ENCODE measurements around the gene SYN1. TPM values are rescaled to one million over a fixed set of nuclear protein-coding genes. Genes with fewer than 3 reads are reported as not detected.
"Not testable (repeated sequence)": the region's sequence is repeated elsewhere in the genome, so short reads cannot be mapped to it uniquely, and the experiment has no call there.

SYN1 gene
- 14.7 TPM for total RNA-seq

DNA sequence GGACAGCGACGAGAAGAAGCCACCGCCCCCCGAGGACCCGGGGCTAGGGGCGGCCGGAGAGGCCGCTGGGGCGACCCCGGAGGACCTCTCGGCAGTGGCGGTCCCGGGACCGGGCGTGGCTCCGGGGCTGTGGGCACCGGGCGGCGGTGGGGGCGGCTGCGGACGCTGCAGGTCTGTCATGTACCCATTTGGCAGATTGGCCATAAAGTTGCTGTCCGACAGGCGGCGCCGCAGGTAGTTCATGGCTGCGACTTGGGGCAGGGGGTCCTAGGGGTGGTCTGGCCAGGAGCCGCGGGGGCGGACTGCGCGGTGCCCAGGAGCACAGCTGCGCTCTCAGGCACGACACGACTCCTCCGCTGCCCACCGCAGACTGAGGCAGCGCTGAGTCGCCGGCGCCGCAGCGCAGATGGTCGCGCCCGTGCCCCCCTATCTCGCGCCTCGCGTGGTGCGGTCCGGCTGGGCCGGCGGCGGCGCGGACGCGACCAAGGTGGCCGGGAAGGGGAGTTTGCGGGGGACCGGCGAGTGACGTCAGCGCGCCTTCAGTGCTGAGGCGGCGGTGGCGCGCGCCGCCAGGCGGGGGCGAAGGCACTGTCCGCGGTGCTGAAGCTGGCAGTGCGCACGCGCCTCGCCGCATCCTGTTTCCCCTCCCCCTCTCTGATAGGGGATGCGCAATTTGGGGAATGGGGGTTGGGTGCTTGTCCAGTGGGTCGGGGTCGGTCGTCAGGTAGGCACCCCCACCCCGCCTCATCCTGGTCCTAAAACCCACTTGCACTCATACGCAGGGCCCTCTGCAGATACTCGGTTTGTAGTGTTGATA lies at the start of gene SYN1:
TSS of gene SYN1 (minus strand) at position 372 of the 817 bp plus-strand sequence. CDS start at position 243, 129 bp downstream.
- DNase-seq (ENCODE audit: low spot score in 2 of 2) (peak; percentile 93 to 94), FAIRE-seq (no peak)

DNA sequence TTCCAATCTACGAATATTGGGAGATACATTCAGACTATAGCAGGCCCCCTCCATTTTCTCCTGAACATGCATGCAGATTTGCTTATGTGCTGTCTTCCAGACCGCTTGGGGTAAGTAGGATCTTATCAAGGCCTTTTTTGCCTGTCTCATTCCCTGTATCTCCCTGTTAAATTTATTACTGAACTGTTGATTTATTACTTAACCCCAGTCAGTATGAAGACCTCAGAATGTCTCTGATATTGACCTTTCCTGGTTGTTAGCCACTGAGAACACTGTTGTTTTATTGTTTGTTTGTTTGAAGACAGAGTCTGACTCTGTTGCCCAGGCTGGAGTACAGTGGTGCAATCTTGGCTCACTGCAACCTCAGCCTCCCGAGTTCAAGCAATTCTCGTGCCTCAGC lies 46.1 kb upstream of the SYN1 start:
- not testable (repeated sequence) for DNase-seq (ENCODE audit: low spot score in 2 of 2); FAIRE-seq

DNA sequence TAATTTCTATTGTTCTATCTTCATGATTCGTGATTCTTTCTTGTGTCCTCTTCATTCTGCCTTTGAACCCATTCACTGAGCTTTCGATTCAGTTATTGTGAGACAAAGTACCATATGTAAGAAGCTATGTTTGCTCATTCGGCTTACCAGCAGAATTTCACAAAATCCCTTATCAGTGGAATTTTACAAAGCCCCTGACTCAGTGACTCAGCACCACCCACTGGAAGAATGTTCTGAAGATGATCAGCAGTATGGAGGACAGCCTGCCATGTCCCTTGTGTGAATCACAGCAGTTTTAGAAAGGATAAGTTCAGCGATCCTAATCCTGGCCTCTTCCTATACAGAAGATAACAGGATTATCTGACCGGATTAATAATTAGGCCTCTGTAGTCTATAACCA lies 45.1 kb upstream of the SYN1 start:
- no peak for FAIRE-seq
- DNase-seq (ENCODE audit: low spot score in 2 of 2) = no peak

DNA sequence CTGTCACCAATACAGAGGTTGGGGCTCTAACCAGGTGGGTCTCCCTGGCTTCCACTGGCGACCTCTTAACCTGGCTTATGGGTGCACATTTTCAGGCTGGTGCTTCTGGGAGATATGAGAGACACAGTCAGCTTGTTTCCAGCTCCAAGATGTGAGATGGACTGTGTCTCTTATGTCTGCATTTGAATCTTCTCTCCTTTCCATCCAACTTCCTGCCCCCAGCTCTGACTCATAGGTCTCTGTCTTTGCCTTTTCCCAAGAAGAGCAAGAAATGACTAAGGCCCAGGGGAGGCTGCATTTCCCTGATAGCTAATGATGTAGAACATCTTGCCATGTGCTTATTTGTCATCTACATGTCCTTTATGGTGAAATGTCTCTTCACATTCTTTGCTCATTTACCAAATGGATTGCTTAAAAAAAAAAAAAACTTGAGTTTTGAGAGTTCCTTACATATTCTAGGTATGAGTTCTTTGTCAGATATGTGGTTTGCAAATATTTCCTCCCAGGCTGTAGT lies 42.5 kb upstream of the SYN1 start:
- FAIRE-seq (no peak), DNase-seq (ENCODE audit: low spot score in 2 of 2) (no peak)

DNA sequence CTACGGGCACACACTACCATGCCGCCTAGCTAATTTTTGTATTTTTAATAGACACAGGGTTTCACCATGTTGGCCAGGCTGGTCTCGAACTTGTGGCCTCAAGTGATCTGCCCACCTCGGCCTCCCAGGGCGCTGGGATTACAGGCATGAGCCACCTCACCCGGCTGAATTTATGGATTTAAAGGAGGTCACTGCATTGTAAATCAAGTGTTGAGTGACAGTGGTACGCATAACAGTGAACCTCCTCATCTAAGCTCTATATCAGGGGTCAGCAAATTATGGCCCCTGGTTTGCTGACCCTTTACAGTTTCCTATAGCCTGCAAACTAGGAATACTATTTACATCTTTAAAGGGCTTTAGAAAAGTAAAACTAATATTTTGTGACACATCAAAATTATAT lies 41.9 kb upstream of the SYN1 start:
- DNase-seq (ENCODE audit: low spot score in 2 of 2) (no peak), FAIRE-seq (no peak)

DNA sequence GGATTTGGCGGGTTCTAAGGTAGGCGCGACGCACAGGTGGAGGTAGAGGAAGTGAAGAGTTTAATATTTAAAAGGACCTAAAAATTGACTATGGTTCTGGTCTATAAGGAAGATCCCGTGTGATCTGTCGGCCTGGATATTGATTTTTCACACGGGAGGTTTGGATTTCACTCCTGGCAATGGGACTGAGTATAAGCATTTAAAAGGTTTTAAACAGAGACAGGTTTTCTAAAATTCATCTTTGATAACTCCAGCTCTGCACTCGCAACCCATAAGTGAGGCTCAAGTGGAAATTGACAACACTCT lies 39.7 kb upstream of the SYN1 start:
- FAIRE-seq = no peak
- no peak for DNase-seq (ENCODE audit: low spot score in 2 of 2)

DNA sequence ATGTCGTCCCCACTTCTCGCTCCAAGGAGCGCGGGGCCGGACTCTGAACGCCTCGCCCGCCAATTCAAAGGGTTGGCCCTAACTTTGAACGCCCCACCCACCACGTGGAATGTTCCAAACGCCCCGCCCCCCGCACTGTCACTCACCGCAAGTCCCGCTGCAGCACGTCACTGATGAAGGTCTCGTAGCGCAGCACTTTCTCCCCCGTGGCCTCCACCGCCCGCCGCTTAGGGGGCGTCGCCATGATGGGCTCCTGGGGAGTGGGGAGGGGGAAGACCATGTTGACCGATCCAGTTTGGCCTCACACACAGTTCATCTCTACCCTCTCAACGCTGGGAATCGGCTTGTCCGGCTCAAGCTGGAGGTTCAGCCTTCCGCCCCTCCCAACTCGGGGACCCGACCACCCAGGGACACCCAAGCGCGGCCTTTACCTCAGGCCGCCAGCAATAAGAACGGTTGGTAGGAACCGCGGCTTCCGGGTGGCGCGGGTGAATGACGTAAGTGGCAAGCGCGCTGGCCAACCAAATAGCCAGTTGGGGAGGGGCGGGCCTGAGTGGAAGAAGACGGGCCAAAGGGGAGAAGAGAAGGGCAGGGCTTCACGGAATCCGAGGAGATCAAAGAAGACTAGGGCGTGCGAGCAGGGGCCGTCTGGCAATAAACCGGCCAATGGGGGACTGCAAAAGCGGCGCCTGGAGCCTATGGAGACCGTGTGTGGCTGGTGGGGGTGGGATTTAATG lies 39.2 kb upstream of the SYN1 start, which contains the start of gene UXT:
TSS of gene UXT (minus strand) at position 497 of the 737 bp plus-strand sequence. CDS start at position 244, 253 bp downstream.
- DNase-seq (ENCODE audit: low spot score in 2 of 2) (peak; percentile 55 to 72), FAIRE-seq (no peak)

DNA sequence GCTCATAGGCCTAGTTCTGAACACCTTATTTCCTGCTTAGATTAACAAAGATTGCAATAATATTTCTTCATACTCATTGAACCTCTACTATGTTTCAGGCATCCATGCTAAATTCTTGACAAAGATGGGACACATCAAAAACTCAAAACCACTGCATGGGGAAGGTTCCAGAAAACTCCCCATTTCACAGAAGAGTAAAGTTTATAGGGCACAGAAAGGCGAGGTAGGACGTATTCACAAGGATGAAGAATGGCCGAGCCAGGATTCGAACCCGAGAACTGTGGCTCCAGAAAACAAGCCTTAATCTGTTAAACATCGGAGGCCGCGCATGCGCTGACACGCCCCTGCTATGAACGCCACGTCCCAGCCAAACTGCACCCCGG lies 38.6 kb upstream of the SYN1 start:
- FAIRE-seq (no peak), DNase-seq (ENCODE audit: low spot score in 2 of 2) (no peak)

DNA sequence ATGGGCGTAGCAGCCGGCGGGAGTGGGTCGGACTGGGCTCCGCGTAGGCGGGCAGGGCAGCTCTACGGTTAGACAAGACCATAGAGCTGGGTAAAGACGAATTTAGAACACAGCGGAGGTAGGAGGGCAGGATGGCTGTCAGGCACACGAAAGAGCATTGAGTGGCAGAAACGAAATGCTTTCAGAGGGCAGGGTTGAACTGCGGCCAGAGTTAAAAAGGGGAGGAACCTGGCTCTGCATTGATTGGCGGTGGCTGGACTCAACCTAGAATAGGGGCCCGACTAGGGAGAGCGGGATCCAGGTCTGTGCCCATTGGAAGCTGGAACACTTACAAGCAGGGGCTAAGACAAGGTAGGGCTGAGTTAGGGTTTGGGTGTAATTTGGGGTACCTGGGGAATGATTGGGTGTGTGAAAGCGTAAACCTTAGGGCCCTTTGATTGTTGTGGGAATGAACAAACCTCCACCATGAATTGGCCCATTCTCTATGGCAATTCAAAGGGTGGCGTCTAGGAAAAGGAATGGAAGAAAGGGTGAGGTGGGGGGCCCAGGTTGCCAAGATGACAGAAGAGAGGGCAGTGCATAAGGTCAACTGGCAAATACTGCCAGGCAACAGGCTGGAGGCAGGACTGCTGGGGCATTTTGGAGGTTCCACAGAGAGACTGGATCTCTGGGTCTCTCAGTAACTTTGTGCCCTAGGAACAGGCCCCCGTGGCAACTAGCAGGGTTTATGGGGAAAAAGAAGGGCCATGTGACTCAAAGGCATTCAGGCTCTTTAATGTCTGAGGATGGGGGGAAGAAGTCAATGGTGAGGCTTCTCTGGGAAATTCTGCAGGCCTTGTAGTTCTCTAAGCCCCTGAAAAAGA lies 31.6 kb upstream of the SYN1 start:
- no peak for FAIRE-seq
- no peak for DNase-seq (ENCODE audit: low spot score in 2 of 2)

DNA sequence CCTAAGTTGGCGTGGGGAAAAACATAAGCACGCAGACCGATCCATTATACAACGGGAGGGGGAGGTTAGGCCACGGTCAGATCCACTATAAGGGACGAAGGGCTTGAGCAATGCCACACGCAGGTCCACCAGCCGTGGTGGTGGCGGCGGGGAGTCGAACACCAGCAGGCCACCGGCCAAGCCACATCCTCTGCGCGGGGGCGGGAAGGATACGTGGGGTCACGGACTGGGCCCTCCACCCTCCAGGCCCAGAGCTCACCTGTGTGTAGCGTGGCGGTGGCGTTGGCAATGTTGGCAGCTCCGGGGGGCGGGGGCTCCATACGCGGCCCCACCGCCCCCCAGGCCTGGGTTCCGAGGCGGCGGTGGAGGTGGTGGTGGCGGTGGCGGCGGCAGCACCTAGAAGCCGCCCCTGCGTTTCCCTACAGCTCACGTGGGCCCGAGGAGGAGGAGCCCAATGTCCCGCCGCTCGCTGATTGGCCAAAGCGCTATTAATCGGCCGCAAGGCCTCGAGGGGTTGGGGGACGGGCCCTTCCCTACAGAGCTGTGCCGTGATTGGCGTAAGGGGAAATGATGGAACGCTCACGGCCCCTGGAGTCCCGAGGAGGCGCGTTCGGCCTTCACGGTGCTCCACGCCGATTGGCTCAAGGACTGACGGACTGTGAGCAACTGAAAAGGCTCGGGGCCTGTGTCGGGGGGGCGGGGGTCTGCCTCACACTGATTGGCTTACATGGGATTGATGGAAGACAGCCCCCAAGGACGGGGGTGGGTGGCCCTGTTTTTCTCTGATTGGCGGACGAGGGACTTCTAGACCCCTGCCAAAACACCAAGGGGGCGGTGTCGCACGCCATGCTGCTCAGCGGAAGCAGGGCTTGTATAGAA lies 30.7 kb upstream of the SYN1 start, which contains the start of gene ELK1:
TSS of gene ELK1 (minus strand) at position 400 of the 879 bp plus-strand sequence. CDS start 9,122 bp downstream, outside the sequence.
- FAIRE-seq (peak; percentile 24), DNase-seq (ENCODE audit: low spot score in 2 of 2) (peak; percentile 85 to 86)

DNA sequence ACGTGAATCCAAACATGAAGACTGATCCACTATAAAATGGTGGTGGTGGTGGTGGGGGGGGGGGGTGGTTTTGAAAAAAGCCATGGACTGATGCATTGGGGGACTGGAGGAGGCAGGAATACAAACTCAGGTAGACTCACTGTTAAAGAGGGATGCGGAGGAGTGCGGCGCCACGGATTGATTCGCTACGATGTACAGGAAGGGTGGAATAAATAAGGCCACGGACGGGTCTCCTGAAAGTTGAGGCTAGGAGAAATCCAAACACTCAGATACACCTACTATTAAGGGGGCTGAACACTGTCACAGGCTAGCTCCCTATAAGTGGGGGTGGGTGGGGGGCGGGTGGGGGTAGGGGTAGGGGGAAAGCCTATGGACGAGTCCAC lies 30.1 kb upstream of the SYN1 start:
- no peak for DNase-seq (ENCODE audit: low spot score in 2 of 2)
- FAIRE-seq = no peak

DNA sequence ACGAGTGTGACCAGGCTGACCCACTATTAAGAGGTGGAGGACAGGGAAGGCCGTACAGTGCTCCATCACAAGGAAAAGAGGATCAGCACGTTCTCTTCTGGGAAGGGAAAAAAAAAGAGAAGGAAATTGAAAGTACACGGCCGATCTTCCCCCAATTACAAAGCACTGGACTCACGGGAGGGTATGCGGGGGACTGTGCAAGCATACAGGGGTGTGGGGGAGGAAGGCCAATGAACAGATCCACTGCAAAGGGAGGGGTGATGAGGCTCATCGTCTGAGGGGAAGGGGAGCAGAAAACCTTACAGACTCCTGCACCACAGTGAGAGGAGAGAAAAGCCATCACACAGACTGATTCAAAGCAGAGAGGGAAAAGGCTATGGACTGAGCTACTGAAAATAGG lies 29.6 kb upstream of the SYN1 start:
- FAIRE-seq = no peak
- DNase-seq (ENCODE audit: low spot score in 2 of 2) = no peak

DNA sequence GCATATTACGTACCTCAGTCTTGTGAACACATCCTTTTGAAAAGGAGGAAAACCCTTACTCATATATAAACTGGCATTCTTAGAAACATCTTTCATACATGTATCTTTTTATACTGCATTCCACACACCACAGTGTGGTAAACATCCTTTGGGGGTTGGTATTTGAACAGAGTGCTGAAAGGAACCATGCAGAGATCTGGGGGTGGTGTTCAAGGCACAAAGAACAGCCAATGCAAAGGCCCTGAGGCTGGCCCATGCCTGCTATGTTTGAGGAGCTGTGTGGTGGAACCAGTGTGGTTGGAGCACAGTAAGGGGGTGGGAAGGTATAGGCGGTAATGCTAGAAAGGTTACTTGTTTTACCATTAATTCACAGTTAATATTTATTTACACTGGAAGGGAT lies 28.7 kb upstream of the SYN1 start:
- DNase-seq (ENCODE audit: low spot score in 2 of 2) (no peak), FAIRE-seq (no peak)

DNA sequence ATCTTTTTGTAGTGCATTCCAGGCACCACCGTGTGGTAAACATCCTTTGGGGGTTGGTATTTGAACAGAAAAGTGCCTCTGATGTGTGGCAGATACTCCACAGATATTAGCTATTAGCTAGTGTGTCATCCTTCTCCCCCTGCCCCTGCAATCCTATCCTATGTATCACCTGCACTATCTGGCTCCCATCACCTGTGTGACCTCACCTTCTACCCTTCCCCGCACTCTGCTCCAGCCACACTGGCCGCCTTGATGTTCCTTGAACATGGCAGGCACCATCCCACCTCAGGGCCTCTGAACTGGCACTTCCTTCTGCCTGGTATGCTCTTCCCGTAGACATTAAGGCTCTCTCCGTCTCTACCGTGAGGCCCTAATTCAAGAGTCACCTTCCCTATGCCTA lies 27.0 kb upstream of the SYN1 start:
- FAIRE-seq (no peak), DNase-seq (ENCODE audit: low spot score in 2 of 2) (no peak)

DNA sequence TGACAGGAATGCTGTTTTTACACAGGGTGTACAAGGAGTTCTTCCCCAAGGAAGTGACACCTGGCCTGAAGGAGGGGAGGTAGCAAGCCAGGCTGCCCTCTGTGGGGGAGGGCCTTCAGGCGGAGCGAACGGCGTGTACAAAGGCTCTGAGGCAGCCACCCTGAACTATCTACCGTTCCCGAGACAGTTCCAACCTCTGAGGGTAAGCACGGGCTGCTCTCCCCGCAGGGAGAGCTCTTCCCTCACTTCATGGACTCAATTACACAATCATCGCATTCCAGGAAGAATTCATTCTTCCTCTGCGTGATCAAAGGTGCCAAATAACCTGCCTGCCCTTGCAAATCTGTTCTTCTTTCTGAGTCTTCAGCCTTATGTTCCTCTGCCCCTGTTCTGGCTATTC lies 25.9 kb upstream of the SYN1 start:
- DNase-seq (ENCODE audit: low spot score in 2 of 2) = no peak
- no peak for FAIRE-seq

DNA sequence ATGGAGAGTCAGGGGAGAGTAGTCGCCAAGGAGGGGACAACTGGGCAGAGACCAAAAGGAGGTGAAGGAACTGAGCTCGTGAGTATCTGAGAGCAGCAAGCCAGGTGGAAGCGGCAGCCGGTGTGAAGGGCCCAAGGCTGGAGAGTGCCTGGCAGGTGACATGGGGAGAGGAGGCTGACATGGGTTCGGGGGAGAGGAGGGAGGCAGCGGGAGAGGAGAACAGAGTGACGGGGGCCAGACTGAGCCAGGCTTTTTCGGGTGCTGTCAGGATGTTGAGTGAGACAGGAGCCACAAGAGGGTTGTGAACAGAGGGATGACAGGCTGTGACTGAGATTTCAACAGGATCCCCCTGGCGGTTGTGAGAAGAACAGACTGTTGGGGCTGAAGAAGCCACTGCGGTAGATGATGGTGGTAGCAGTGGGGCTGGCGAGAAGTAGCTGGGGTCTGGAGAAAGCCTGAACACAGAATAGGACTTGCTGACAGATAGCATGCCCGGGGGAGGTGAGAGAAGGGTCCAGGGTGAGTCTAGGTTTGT lies 25.0 kb upstream of the SYN1 start:
- FAIRE-seq (no peak), DNase-seq (ENCODE audit: low spot score in 2 of 2) (no peak)

DNA sequence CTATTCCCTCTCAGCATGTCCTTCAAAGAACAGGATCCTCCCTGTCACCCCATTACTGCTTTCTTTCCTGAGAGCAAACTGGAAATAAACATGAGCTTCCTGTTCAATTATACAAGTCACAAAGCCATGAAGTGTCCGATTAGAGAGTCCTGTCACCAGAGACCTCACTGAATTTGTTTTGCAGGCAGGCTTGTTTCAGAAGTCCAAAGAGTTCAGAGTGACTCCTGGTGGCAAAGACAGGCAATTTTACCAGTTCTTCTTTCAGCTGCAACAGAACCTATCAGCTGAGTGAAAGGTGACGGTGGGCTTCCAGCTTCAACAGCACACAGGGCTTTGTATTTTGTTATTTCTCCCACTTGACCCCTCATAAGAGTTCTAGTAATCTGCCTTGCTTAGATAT lies 24.3 kb upstream of the SYN1 start:
- no peak for FAIRE-seq
- no peak for DNase-seq (ENCODE audit: low spot score in 2 of 2)

DNA sequence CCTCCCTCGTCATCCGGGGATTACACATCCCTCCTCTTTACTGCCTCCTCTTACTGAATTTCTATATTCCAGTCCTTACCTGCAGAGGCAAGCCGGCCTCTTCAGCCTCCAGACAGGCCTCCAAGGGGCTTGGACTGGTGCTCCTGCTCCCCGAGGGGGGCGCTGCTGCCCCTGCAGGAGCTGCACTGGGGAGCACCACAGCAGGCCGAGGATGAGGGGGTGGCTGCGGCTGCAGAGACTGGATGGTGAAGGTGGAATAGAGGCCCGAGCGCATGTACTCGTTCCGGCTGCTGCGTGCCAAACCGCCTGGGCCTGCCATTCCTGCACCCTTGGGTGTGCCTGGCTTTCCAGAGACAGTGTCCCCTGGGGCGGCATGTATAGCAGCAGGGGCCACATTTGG lies 19.2 kb upstream of the SYN1 start:
- DNase-seq (ENCODE audit: low spot score in 2 of 2) (no peak), FAIRE-seq (no peak)

DNA sequence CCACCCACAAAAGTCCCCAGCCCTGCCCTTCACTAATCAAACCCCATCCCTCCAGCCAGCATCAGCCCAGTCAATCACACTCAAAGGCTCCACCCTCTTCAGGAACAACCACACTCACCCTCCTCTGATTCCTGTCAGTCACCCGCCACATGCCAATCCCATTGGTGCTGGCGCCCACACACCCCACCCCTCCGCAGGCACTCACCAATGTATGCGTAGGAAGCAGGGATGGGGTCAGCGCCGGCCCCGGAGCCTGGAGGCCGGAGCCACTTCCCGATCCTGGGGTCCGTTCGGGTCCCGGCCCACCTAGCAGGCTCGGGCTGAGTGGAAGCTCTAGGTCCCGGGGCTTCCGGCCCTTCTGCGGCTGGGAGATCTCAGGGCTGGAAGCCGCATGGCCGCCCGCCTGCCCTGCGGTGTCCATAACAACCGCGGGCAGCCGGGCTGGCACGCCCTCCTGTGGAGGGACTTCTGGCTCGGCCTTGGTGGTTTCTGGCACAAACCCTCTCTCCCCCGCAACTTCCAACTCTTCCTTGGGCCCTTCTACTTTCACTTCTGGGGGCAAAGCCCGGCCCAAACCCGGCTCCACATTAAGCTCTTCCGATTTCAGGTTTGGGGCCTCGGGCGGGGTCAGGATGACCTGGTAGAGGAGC lies 18.0 kb upstream of the SYN1 start:
- no peak for FAIRE-seq

More for the DNA sequence above, 18.0 kb upstream of the SYN1 start:
- DNase-seq (ENCODE audit: low spot score in 2 of 2) = peak in 1 of 2 donors; percentile 50
